Transverse colon (tissue), 4 donors: ENCODE measurements around the gene ALDH9A1.

Experiments
- CTCF ChIP-seq, 5 experiments: fragments of 200-600 bp in 3 of 5; fragments of 450-650 bp in 2 of 5; sonication (generic) in 3 of 5; IDR thresholded peaks; 1 replicate in 2 of 5; 2 replicates in 3 of 5; pipeline ENCODE4 v1.5.1; 2016 to 2017; ENCODE audit warnings: antibody characterized with exemption in 5 of 5, inconsistent platforms in 3 of 5, mild to moderate bottlenecking in 2 of 5, moderate library complexity in 1 of 5
- EP300 ChIP-seq: sonication (generic); formaldehyde crosslinking; IDR thresholded peaks from one replicate; pipeline ENCODE4 v1.6.1; 2017; ENCODE audit warnings: antibody characterized with exemption, low read depth
- POLR2A ChIP-seq: fragments of 450-650 bp; IDR thresholded peaks from one replicate; pipeline ENCODE4 v1.6.1; 2016; ENCODE audit warnings: antibody characterized with exemption, mild to moderate bottlenecking, moderate library complexity
- POLR2AphosphoS5 ChIP-seq, 3 donors: sonication (generic); formaldehyde crosslinking; IDR thresholded peaks; one replicate each; pipeline ENCODE4 v1.6.1; 2016; ENCODE audit warnings: antibody characterized with exemption in 3 of 3

DNA sequence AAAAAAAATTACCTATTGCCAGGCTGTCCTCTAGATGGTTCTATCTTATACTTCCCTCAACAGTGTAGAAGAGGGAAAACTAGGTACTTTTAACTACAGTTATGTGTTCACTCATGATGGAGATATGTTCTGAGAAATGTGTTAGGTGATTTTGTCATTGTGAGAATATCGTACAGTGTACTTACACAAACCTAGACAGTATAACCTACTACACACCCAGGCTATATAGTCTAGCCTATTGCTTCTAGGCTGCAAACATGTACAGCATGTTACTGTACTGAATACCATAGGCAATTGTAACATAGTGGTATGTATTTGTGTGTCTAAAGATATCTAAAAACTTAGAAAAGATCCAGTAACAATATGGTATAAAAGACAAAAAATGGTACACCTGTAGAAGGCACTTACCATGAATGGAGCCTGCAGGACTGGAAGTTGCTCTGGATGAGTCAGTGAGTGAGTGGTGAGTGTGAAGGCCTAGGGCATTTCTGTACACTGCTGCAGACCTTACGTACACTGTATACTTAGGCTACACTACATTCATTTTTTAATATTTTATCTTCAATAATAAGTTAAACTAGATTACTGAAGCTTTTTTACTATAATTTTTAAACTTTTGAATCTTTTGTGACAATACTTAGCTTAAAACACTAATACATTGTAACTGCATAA lies 54.2 kb downstream of the ALDH9A1 start:
- TF ChIP-seq POLR2A (no peak), CTCF (IDR thresholded peaks at IDR 0.05) (no peak), POLR2AphosphoS5 (IDR thresholded peaks at IDR 0.05) (no peak), EP300 (no peak)
